Measurements from ENCODE around the gene SMCHD1. TPM values are rescaled to one million over a fixed set of nuclear protein-coding genes. Genes with fewer than 3 reads are reported as not detected.
"Not testable (repeated sequence)": the region's sequence is repeated elsewhere in the genome, so short reads cannot be mapped to it uniquely, and the experiment has no call there.

SMCHD1 gene
- total RNA-seq, 1 donor from 2014 or later: 156 TPM

- FAIRE-seq: no peak
- no peak for DNase-seq (ENCODE audit: low spot score in 2 of 2)
Observed at GRCh38 chr18:2714140-2714539, 58.6 kb downstream of the SMCHD1 start.

DNA sequence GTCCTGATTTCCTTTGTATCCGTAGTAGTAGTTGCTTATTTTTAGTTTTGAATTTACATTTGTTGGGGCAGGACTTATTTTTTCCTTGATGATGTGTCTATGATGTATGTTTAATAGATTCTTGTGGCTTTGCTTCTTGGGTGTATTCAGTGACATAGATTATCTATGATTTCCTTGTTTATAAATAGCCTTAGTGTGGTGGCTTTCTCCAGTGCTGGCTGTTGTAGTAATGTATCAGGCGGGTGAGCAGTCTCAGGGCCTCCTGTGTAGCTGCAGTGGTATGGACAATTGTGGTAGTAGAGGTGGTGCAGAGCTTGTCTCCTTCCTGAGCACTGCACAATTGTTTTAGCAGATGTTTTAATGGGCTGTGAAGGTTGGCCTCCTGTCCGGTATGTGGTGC, 60.5 kb downstream of the SMCHD1 start:
- FAIRE-seq (no peak), DNase-seq (ENCODE audit: low spot score in 2 of 2) (no peak)

DNA sequence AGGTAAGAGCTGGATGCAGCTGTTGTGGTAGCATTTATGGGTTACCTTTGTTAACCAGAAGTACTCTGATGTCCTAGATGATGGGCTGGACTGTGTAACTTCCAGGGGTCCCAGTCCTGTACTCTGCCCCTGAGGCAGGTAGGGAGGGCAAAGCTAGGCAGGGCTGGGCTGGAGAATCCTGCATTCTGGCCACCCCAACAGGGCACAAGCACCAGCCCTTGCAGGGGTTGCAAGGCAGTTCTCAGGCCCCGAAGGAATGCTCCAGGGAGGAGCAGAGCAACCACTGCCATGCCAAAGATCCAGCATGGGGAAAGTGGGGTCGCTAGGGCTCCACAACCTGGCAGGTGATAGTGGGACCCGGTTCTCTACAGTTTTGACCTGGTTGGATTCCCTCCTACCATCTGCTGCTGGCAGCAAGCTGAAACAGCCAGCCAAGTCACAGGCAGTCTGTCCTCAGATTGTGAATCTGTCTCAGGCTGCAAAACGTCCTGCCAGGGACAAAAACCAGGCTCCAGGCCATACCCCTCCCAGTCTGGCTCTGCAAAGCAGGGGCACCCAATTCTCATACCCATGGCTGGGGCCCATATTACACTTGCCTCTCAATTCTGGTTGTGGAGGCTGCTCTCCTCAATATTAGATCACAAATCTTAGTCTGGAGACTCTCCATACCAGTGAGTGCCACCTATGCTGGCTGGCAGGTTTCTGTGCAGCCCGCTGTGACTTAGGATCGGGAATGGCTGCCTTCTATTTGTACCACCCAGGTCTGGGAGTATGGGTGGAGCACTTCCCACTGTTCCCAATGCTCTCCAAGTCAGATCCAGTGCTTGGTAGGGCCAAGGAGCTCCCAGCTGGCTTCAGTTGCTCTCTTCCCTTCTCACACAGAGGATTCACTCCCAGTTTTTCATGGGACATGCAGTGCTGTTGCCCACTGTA, 61.1 kb downstream of the SMCHD1 start:
- DNase-seq (ENCODE audit: low spot score in 2 of 2): no peak
- FAIRE-seq: no peak

- DNase-seq (ENCODE audit: low spot score in 2 of 2): no peak
Observed at GRCh38 chr18:2717407-2717806, 61.9 kb downstream of the SMCHD1 start.

DNA sequence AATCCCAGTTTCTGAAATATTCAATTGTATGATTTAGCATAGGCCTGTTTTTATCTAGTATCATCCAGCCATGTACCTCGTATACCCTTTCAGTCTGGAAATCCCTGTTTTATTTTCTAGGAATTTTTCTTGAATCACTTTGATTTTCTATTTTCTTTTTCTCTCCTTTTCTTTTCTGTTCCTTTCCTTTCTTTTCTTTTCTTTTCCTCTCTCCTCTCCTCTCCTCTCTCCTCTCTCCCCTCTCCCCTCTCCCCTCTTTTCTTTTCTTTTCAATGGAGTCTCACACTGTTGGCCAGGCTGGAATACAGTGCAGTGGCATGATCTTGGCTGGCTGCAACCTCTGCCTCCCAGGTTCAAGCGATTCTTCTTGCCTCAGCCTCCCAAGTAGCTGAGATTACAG, 63.5 kb downstream of the SMCHD1 start:
- DNase-seq (ENCODE audit: low spot score in 2 of 2): no peak
- FAIRE-seq: no peak

More at GRCh38 chr18:2717407-2717806, 61.9 kb downstream of the SMCHD1 start:
- no peak for FAIRE-seq

- no peak for DNase-seq (ENCODE audit: low spot score in 2 of 2)
- FAIRE-seq: no peak
Observed at GRCh38 chr18:2723207-2723606, 67.7 kb downstream of the SMCHD1 start.

DNA sequence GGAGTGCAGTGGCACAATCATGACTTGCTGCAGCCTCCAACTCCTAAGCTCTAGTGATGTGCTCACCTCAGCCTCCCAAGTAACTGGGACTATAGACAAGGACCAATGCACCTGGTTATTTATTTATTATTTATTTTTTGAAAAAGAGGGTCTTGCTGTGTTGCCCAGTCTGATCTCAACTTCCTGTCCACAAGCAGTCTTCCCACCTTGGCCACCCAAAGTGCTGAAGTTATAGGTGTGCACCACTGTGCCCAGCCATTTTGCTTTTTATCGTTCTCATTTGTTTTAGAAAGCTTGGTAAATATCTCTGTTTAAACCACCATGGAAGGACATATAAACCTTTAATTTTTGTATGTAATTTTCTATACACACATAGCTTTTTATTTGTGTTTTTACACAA, 74.2 kb downstream of the SMCHD1 start:
- DNase-seq (ENCODE audit: low spot score in 2 of 2): no peak
- no peak for FAIRE-seq

DNA sequence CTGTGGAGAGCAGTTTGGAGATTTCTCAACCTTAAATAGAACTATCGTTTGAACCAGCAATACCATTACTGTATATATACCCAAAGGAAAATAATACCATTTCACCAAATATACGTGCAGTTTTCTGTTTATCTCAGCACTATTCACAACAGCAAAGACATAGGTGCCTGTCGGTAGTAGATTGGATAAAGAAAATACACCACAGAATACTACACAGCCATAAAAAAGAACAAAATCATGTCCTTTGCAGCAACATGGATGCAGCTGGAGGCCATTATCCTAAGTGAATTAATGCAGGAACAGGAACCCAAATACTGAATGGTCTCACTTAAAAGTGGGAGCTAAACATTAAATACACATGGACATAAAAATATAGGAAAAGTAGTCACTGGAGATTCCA, 81.3 kb downstream of the SMCHD1 start:
- FAIRE-seq (no peak), DNase-seq (ENCODE audit: low spot score in 2 of 2) (no peak)

GRCh38 chr18:2740082-2740481, 84.6 kb downstream of the SMCHD1 start:
- DNase-seq (ENCODE audit: low spot score in 2 of 2); FAIRE-seq: not testable (repeated sequence)

- FAIRE-seq: no peak
- no peak for DNase-seq (ENCODE audit: low spot score in 2 of 2)
Observed at GRCh38 chr18:2746274-2746673, 90.7 kb downstream of the SMCHD1 start.

DNA sequence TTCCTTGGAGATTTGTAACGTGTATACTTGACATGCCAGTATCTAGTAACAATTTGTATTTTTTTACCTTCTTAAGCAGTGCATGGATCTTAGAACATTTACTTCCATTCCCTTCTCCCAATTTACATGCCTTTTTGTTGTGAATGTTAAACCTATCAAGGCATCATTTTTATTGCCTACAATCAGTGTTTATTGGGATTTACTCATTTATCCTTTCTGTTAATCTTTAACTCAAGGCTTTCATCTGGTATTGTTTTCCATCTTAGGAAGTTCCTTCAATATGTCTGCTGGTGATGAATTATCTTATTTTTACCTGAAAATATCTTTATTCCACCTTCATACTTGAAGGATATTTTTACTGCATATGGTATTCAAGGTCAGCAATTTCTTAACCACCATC, 102.8 kb downstream of the SMCHD1 start:
- DNase-seq (ENCODE audit: low spot score in 2 of 2): no peak
- no peak for FAIRE-seq

DNA sequence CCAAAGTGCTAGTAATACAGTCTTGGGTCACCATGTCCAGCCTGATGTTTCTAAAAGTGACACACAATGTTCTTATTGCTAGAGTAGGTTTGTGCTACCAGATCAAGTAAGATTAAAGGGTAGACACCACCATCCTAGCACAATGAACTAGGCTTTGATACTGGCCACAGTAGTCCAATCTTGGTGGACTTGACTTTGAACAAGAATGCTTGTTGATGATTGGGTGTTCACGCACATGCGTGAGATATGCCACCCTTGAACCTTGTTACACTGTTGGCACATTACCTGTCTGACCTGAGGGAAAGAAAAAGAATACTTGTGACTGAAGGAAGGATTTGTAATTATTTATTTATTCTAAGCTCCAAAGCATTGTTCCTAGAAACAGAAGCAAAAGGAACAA, 119.1 kb downstream of the SMCHD1 start:
- FAIRE-seq: no peak

GRCh38 chr18:2776601-2777000, 121.1 kb downstream of the SMCHD1 start:
- DNase-seq (ENCODE audit: low spot score in 2 of 2) (no peak), FAIRE-seq (no peak)

More for the DNA sequence above, 119.1 kb downstream of the SMCHD1 start:
- no peak for DNase-seq (ENCODE audit: low spot score in 2 of 2)

DNA sequence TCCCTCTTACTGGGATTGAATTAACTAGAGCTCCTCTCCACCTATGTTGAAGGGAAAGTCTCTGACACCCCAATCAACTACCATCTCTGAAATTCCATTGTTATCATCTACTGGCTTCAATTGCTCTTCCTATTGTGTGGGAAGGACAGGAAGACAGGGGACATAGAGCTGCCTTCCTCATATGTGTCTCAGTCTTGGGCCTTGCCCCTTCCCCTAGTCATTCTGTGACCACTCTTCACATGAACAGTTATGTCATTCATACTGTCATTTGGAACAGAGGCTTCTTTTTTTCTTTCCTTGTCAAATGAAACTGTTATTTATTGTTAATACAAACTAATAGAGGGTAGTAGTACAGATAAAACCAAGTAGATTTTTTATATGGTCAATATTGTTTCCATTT, 121.7 kb downstream of the SMCHD1 start:
- FAIRE-seq: no peak
- no peak for DNase-seq (ENCODE audit: low spot score in 2 of 2)

DNA sequence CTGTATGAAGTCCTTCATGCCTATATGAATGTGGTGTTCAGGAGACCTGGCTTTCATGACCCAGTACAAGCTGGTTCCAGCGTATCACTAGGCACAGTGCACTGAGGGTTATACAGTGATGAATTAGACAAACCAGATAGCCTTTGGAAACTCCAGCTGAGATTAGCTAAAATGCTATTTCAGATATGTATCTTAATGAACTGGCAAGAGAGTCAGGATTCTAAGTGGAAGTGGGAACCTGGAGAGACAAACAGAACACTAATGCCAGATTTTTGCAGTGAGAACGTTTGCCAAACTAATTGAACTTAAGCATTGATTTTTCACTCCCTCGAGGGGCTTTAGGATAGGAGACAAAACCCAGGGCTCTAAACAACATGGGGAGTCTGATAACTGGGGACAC, 125.2 kb downstream of the SMCHD1 start:
- DNase-seq (ENCODE audit: low spot score in 2 of 2): no peak
- FAIRE-seq: no peak

- DNase-seq (ENCODE audit: low spot score in 2 of 2) (no peak), FAIRE-seq (no peak)
Observed at GRCh38 chr18:2787225-2787624, 131.7 kb downstream of the SMCHD1 start.

DNA sequence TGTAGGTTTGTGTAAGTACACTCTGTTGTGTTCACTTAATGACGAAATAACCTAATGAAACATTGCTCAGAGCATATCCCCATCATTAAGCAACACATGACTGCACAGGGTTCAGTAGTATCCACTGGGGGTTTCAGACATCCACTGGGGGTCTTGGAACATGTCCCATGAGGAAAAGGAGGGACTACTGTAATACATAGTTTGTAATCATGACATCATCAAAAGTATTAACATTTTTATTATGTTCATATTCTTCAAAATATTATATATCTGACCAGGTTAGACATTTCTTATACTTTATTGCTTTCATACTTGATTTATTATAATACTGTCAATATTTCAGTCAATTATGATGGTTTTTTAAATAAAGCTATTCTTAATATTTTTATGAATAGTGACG, 136.9 kb downstream of the SMCHD1 start:
- no peak for FAIRE-seq
- no peak for DNase-seq (ENCODE audit: low spot score in 2 of 2)

DNA sequence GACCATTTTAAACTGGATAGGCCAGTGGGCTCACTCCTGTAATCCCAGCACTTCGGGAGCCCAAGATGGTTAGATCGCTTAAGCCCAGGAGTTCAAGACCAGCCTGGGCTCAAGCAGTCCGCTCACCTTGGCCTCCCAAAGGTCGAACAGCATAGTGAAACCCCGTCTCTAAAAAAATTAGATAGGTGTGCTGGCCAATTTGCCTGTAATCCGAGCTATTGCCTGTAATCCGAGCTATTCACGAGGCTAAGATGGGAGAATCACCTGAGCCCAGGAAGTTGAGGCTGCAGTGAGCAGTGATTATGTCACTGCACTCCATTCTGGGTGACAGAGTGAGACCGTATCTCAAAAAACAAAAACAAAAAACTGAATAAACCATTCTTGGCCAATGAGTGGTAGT, 138.6 kb downstream of the SMCHD1 start:
- no peak for DNase-seq (ENCODE audit: low spot score in 2 of 2)
- no peak for FAIRE-seq

GRCh38 chr18:2797951-2798350, 142.4 kb downstream of the SMCHD1 start:
- FAIRE-seq: no peak
- no peak for DNase-seq (ENCODE audit: low spot score in 2 of 2)

DNA sequence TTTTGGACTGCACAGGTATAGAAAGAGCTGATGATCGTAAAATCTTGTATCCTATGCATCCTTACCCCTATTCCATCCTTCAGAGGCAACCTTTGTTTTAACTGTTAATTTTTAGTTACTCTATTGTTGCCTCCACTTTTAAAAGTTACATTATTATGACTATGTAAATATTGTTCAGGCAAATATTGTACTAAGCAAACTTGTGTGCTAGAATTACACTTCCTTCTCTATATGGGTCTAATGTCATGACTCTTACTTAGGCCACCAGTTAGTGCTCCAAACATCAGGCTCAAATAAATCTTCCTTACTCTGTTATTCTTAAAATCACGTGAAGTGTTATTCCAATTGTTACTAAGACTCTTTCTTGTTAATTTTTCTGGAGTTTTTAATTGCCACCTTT, 143.8 kb downstream of the SMCHD1 start:
- DNase-seq (ENCODE audit: low spot score in 2 of 2) (no peak), FAIRE-seq (no peak)

DNA sequence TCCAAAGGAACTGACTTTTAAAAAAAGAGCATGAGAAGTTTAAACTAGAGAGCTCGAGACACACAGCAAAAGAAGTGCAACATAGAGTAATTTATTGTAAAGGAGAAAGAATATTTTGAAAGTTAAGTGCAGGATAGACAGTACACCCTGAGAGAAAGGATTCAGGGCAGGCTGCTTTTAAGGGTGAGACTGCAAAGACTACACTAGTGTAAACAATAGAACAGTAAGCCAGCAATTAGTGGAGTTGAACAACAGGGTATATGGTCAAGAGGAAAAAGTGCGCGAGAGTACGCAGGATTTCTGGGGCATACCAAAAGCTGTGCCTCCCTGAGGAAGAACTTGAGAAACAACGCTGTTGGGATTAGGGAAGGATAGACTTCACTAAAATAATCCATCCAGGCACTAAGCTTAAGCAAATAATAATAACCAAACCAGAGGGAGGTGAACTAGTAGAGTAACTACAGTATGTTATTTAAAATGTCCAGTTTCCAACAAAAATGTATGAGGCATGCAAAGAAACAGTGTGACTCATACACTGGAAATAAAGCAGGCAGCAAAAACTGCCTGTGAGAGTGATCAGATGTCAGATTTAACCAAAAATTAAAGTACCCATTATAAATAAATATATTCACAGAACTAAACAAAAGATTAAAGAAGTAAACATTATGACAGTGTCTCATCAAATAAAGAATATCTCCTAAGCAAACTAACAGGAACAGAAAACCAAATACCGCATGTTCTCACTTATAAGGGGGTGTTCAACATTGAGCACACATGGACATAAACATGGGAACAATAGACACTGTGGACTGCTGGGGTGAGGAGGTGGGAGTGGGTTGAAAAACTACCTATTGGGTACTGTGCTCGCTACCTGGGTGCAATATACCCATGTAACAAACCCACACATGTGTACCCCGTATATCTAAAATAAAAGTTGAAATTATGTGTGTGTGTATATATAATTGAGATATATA, 150.7 kb downstream of the SMCHD1 start:
- DNase-seq (ENCODE audit: low spot score in 2 of 2) (no peak), FAIRE-seq (no peak)

Measured in frontal cortex (tissue), 4 donors.